ENCODE measurements around the gene RTF1. TPM values are rescaled to one million over a fixed set of nuclear protein-coding genes. Genes with fewer than 3 reads are reported as not detected.
"Not testable (repeated sequence)": the region's sequence is repeated elsewhere in the genome, so short reads cannot be mapped to it uniquely, and the experiment has no call there.

The RTF1 gene
- total RNA-seq, 1 donor from 2014 or later = 33.2 TPM

GRCh38 chr15:41437448-41437847 lies 20.6 kb downstream of the RTF1 start:
- no peak for DNase-seq (ENCODE audit: low spot score)

DNA sequence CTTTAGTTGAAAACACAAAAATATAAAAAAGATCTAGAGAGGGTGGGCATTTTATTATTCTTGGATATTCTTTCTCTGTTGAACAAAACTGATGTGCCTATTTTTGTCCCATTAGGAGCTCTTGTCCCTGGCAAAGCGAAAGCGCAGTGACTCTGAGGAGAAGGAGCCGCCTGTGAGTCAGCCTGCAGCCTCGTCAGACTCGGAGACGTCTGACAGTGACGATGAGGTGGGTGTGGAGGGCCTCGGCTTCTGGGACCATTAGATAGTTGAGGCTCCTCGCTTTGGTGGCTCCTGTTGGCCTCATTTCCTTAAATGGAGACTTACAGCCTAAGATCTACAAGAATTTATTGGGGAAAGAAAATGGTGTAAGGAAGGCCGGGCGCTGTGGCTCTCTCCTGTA lies 21.3 kb downstream of the RTF1 start:
- no peak for DNase-seq (ENCODE audit: low spot score)

- not testable (repeated sequence) for DNase-seq (ENCODE audit: low spot score)
Observed at GRCh38 chr15:41438745-41439144, 21.9 kb downstream of the RTF1 start.

GRCh38 chr15:41443275-41443674 lies 26.4 kb downstream of the RTF1 start:
- DNase-seq (ENCODE audit: low spot score) = no peak

- DNase-seq (ENCODE audit: low spot score) = no peak
Observed at GRCh38 chr15:41445399-41445798, 28.5 kb downstream of the RTF1 start.

DNA sequence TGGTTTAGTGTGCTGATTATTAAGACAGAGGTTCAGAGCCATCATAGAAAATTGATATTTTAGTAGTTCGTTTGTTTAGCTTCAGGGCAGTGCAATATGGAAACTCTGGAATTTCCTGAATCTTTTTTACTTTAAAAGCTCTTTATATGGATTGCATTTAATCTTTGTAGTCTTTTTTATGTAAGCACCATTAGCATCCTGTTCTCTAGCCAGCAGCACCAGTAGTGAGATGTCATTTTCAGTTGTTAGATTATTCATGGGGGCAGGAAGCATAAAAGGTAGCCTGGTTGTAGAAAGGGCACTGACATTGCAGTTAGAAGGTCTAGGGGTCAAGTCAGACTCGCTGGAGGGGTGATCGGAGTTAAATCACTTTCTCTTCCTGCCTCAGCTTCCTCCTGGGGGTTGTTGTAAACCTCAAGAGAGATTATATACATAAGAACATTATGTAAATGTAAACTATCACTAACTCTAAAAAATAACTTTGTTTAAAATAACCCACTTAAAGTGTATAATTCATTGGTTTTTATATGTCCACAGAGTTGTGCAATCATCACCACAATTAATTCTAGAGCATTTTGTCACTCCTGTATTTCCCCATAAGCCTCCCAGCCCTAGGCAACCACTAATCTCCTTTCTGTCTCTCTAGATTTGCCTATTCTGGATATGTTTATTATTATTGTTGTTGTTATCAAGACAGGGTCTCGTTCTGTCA lies 45.3 kb downstream of the RTF1 start:
- DNase-seq (ENCODE audit: low spot score) = no peak

- no peak for DNase-seq (ENCODE audit: low spot score)
Observed at GRCh38 chr15:41464889-41465580, 48.1 kb downstream of the RTF1 start.

DNA sequence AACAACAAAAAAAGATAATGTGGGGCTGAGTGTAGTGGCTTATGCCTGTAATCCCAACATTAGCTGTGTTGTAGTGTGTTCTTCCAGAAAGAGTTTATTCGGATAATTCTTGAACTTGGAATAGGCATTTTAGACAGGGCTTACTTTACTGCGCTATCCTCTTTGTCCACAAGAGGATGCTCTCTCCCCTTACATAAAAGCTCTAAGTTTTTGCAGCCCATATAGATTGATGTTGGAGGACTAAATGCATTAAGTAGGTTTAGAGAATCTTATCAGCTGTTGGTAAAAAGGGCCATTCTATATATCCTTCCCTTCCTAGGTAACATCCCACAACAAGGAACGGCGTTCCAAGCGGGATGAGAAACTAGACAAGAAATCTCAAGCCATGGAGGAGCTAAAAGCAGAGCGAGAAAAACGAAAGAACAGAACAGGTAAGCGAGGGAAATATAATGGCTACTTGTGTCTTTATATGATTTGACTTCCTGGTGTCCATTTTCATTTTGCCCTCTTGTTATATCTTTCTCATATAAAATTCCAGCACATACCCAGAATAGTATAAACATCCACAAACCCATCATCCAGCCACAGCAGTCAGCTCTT lies 49.0 kb downstream of the RTF1 start:
- DNase-seq (ENCODE audit: low spot score) = no peak

GRCh38 chr15:41466711-41467110 lies 49.8 kb downstream of the RTF1 start:
- no peak for DNase-seq (ENCODE audit: low spot score)

- not testable (repeated sequence) for DNase-seq (ENCODE audit: low spot score)
Observed at GRCh38 chr15:41469644-41470043, 52.7 kb downstream of the RTF1 start.

DNA sequence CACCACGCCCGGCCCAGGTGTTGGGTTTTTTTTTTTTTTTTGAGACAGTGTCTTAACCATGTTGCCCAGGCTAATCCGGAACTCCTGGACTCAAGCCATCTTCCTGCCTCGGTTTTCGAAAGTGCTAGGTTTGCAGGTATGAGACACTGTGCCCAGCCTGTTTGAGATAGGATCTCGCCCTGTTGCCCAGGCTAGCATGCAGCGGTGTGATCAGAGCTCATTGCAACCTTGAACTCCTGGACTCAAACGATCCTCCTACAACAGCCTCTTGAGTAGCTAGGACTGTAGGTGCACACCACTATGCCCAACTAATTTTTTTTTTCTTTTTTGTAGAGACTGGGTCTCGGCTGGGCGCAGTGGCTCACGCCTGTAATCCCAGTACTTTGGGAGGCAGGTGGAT lies 56.5 kb downstream of the RTF1 start:
- no peak for DNase-seq (ENCODE audit: low spot score)

DNA sequence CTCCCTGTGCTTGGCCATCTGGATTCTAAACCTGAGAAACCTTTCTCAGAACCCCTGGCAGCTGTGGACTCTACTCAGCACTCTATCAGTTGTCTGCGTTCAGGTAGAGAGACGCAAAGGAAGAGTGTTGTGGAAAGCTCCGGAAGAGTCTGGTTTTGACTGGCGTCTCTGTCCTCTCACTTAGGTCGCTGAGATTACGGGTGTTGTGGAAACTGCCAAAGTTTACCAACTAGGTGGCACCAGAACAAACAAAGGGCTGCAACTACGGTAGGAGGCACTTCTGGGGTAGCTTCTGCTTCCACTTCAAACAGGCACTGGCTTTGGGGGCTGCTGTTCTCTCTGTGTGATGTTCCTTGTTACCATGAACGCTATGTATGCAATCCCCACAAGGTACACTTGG lies 57.5 kb downstream of the RTF1 start:
- no peak for DNase-seq (ENCODE audit: low spot score)

- DNase-seq (ENCODE audit: low spot score) = no peak
Observed at GRCh38 chr15:41474941-41475340, 58.0 kb downstream of the RTF1 start.

- no peak for DNase-seq (ENCODE audit: low spot score)
Observed at GRCh38 chr15:41476416-41477048, 59.6 kb downstream of the RTF1 start.

DNA sequence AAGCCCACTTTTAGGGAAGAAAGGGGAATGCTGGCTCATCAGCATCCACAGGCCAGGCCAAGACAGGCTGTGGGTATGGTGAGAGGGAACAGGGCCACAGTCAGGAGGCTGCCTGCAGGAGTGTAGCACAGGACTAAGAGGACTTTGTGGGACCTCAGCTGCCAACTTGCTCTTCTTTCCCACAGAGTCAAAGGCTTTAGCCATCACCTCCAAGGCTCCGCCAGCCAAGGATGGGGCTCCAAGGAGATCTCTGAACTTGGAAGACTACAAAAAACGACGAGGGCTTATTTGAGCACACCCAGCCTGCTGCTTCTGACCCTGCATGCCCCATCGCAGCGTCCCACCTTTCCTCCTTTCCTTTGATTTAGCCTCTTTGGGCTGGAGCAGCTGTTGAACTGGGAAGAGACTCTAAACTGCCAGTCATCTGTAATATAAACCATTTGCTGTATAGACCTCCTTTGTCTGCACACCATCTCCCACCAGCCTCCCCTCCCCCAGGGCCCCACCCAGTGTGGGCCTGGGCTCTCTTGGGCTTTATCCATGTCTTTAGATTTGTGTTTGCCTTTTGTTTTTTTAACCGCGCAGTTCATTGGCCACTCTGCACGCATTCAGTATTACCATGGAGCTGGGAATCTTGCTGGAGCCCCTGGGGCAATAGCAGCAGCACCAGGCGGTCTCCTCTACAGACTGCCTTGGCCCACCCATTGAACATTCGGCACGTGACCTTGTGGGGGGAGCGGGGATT lies 63.7 kb downstream of the RTF1 start:
- DNase-seq (ENCODE audit: low spot score) = no peak

DNA sequence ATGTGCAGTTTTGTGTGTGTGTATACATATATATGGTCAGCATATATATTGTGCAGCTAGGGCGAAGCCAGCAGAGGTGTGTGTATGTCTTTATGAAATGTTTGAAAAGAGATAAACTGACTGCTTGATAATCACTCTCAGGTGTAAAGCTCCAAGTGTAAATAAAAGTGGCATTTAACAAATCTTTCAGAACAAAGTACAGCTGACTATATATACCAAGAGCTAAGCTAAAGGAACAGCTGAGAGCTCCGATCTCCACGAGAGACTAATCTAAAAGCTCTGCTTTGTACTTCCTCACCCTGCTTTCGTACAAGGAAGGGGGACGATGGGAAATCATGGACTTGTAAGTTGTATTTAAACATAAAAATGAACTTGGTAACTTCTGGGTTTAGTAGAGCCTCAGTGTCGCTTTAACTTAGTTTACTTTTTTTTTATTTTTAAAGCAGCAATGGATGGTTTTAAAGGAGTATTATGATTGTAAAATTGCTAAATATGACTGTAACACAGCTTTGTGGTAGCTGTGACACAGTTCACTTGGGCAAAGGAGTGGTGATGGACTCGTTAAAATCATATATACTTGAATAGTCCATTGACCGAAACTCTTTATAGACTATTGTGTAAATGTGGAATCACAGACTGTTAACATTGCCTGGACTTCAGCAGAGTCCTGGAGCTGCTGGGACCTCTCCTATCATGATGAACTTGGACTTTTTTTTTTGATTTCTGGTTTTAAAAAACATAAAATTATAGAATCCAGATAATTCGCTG lies 65.4 kb downstream of the RTF1 start:
- DNase-seq (ENCODE audit: low spot score) = no peak

- no peak for DNase-seq (ENCODE audit: low spot score)
Observed at GRCh38 chr15:41483115-41483514, 66.2 kb downstream of the RTF1 start.

- DNase-seq (ENCODE audit: low spot score) = no peak
Observed at GRCh38 chr15:41483519-41483918, 66.6 kb downstream of the RTF1 start.

GRCh38 chr15:41484937-41485625 lies 68.2 kb downstream of the RTF1 start:
- DNase-seq (ENCODE audit: low spot score) = no peak

GRCh38 chr15:41486286-41486685 lies 69.4 kb downstream of the RTF1 start:
- DNase-seq (ENCODE audit: low spot score) = no peak

GRCh38 chr15:41487381-41487780 lies 70.5 kb downstream of the RTF1 start:
- DNase-seq (ENCODE audit: low spot score) = no peak
